HG03432 (cell line): Measurements from ENCODE around the gene IPO5.
"Not testable (repeated sequence)": the region's sequence is repeated elsewhere in the genome, so short reads cannot be mapped to it uniquely, and the experiment has no call there.

ENCODE experiments used
- ATAC-seq: cut with Tn5 transposase; IDR thresholded peaks from one replicate; pipeline ENCODE4 v1.9.1; 2021; ENCODE audit warnings: mild to moderate bottlenecking, moderate library complexity; ENCODE audit not compliant: unreplicated experiment

IPO5 gene

DNA sequence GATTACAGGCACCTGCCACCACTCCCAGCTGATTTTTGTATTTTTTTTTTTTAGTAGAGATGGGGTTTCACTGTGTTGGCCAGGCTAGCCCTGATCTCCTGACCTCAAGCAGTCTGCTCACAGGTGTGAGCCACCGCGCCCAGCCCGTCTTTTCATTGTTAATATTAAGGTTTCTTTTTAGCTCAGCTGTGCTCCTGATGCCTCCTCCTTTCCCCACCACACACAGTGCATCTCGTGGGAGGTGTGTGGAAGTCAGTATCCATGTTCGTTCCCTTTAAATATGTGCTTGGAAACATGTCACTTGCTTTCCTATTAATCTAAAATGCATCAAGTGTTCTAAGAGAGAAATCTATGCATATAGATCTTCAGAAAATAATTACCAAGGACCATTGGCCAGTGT lies 53.5 kb downstream of the IPO5 start:
- no peak for ATAC-seq

DNA sequence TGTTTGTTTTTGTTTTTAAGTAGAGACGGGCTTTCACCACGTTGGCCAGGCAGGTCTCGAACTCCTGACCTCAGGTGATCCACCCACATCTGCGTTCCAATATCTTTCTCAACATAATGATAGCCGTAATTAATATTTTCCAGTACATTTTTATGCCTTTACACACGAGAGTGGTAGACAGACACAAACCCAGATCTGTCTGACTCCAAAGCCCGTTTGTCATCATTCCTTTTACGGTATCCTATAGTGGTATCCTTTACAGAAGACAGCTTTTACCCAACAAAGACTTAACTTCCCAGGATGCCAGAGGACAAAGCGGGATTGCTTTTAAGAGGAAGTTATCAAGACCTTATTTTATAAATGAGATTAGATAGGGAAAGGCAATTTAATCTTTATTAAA lies 59.8 kb downstream of the IPO5 start:
- ATAC-seq = no peak

DNA sequence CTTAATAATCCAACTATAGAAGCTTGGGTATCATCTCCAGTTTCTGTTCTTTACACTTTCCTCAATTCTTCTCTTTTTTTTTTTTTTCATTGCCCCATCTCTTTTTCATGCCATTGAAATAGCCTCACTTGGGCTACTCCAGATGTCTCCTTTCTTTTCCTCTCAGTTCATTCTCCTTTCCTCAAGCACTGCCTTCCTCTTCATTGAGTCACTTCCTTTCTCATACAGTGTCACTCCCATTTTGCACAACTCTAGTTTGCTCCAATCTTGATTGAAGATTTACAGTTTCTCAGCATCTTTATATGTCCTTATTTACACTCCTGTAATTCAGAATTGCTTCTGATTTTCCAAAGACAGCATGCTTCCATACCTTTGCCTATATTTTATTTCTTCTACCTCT lies 61.3 kb downstream of the IPO5 start:
- no peak for ATAC-seq

DNA sequence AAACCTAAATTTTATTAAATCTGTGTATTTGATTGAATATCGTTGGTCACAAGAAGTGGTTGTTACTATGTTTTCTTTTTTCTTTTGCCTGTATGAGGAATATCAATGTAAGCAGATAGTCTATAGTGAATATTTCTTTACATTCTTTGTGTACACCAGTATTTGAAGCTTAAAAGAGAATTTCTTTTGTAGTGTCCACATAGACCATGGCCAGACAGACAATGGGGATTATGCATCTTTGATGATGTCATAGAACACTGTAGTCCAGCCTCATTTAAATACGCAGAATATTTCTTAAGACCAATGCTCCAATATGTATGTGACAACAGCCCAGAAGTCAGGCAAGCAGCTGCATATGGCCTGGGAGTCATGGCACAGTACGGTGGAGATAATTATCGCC lies 64.8 kb downstream of the IPO5 start:
- no peak for ATAC-seq

DNA sequence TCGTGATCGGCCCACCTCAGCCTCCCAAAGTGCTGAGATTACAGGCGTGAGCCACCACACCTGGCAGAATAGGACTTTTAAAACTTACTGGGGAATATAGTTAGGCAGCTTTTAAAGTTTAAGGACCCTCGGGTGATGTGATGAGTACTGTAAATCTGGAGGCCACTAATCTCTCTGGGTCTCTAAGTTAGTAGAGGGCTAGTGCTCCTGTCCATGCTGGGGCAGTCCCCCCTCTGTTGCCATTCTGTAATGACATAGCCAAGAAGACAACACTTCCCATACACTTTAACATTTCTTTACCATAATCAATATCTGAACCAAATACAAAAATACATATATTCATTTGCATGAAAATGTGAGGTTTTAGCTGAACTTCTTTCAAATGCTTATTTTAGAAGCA lies 65.7 kb downstream of the IPO5 start:
- ATAC-seq = no peak

DNA sequence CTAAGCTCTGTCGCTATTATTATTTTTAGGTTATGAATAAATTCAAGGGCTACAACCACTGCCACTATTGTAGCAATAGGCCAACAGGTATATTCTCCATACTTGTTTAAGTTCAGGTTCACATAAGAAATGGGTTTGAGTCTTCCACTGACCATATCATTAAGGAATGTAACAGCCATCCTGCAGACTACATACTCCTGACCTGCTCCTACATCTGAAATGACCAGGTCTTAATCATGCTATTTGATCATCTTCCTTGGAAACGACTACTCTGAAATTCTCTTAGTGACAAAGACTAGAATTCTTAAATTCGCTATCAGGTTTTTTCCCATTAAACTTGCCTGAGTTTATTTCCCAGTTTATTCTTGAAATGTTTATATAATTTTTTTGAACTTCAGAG lies 66.8 kb downstream of the IPO5 start:
- ATAC-seq = no peak

DNA sequence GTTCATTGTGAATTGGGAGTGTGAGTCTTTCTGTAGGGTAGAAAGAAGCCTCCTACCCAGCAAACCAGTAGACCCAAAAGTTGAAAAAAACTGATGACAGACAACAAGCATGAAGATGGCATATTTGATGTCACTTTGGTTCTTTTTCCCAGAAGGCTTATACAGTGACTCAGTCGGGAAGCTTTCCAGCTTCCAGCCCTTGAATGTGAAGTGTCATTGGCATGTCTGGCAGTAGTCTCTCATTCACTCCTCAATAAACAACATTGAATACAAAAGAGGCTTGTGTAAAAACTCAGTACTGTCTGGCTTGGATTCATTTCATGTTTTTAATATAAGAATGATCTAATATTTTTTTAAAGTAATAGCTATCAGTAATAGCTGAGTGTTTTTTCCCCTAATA lies 68.7 kb downstream of the IPO5 start:
- no peak for ATAC-seq

DNA sequence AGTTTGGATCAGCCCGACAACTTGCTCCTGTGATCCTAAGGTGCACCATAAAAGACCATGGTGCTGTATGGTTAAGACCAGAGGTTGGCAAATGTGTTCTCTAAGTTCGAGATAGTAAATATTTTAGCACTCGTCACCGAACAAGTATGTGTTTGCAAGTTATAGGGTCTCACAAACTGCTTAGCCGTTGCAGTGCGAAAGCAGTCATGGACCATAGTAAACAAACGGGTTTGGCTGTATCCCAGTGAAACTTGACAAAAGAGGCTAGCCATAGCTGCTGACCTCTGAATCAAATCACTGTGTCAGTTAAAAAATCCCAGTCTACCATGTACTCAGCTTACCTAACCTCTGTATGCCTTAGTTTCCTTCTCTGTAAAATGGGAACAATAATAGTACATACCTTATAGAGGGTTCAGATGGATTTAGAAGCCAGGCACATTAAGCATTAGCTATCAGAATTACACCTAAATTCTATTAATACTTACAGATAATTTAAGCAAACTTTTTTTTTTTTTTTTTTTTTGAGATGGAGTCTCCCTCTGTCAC lies 72.1 kb downstream of the IPO5 start:
- ATAC-seq = no peak

- no peak for ATAC-seq
These were observed 73.0 kb downstream of the IPO5 start for GRCh38 chr13:98026457-98026857.

DNA sequence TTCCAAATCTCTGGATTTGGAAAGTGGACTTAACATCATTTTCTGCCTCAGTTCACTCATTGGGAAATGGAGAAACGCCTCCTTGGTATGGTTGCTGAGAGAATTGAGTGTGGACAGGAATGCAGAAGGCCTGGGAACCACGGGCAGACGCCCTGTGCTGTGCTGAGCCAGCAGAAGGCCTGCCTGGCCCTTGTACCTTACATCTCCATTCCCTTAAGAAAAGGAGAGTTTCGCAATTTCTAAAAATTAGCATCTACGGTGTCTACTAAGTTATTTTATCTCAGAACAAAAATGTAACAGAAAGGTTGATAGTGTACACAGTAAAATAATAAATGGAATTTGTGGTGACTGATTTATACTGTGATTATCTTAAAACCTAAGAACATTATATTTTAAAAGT lies 78.7 kb downstream of the IPO5 start:
- ATAC-seq = no peak

- no peak for ATAC-seq
These were observed 80.1 kb downstream of the IPO5 start for GRCh38 chr13:98033277-98034247.

GRCh38 chr13:98035373-98035772 lies 81.9 kb downstream of the IPO5 start:
- no peak for ATAC-seq

- not testable (repeated sequence) for ATAC-seq
These were observed 83.3 kb downstream of the IPO5 start for GRCh38 chr13:98036564-98037302.

GRCh38 chr13:98039261-98039660 lies 85.8 kb downstream of the IPO5 start:
- no peak for ATAC-seq

GRCh38 chr13:98039964-98040363 lies 86.5 kb downstream of the IPO5 start:
- no peak for ATAC-seq

DNA sequence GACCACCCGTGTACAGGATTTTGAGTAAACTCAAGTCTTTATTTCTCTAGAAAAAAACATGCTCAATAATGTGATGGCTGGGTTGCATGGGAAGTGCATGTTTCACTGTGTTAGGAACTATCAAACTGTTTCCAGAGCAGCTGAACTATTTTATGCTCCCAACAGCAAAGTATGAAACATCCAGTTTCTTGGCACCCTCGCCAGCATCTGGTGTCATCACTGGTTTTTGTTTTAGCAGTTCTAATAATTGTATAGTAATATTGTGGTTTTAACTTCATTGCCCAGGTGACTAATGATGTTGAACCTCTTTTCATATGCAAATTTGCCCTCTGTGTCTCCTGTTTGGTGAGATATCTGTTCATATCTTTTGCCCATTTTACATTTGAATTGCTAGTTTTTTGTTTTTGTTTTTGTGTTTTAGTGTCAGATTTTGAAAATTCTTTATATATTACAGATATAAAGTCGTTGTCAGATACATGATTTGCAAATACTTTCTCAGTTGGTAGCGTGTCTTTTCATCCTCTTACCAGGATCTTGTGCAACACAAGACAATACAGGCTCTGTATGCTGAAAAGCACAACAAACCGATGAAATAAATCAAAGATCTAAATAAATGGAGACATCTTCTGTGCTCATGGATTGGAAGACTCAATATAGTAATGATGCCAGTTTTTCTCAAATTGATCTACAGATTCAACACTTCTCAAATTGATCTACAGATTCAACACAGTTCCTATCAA lies 87.8 kb downstream of the IPO5 start:
- ATAC-seq = no peak

GRCh38 chr13:98044301-98044700 lies 90.8 kb downstream of the IPO5 start:
- peak; percentile 49 for ATAC-seq

GRCh38 chr13:98047785-98048184 lies 94.3 kb downstream of the IPO5 start:
- ATAC-seq = not testable (repeated sequence)

DNA sequence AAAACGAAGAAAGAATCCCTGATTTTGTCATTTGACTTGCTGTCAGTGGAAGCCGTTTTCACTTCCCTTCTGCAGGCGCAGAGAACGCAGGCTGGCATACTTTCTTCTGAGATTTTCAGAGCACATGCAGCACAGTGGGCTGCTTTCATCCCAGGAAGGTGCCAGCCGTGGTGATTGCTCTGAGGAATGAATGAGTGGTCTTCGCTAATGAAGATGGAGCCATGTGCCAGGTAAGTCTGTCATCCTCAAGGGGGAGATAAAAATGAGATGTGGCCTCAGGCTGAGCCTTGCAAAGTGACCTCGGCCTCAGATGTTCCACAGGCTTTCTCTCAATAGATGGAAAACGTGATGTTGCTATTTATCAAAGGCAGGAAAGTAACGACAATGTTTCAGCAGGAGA lies 94.8 kb downstream of the IPO5 start:
- no peak for ATAC-seq

- no peak for ATAC-seq
These were observed 96.6 kb downstream of the IPO5 start for GRCh38 chr13:98050041-98050466.

GRCh38 chr13:98052412-98052811 lies 98.9 kb downstream of the IPO5 start:
- no peak for ATAC-seq
